Trophoblast cell (in vitro differentiated cells and primary cell): ENCODE results near the gene NUAK1.

Experiments
- DNase-seq, 2 donors: peaks; one replicate each; pipeline ENCODE4 v3.0.0-alpha.2; 2016
- H2AFZ ChIP-seq: 2 replicates; pipeline ENCODE4 v1.6.1; 2013; ENCODE audit warnings: low read length, moderate library complexity, mild to moderate bottlenecking; ENCODE audit not compliant: insufficient read depth, poor library complexity
- H2AK5ac ChIP-seq: 2 replicates; pipeline ENCODE4 v1.6.1; 2013; ENCODE audit warnings: mild to moderate bottlenecking, low read length
- H2BK120ac ChIP-seq: 2 replicates; pipeline ENCODE4 v1.6.1; 2013; ENCODE audit warnings: low read length, mild to moderate bottlenecking, moderate library complexity; ENCODE audit not compliant: insufficient read depth, poor library complexity
- H2BK12ac ChIP-seq: 2 replicates; pipeline ENCODE4 v1.6.1; 2013; ENCODE audit warnings: mild to moderate bottlenecking, low read length, moderate library complexity
- H2BK5ac ChIP-seq: 2 replicates; pipeline ENCODE4 v1.6.1; 2013; ENCODE audit warnings: low read length, low read depth, moderate library complexity, mild to moderate bottlenecking; ENCODE audit not compliant: poor library complexity
- H3K14ac ChIP-seq: 2 replicates; pipeline ENCODE4 v1.6.1; 2013; ENCODE audit warnings: mild to moderate bottlenecking, low read length
- H3K18ac ChIP-seq: 2 replicates; pipeline ENCODE4 v1.6.1; 2013; ENCODE audit warnings: mild to moderate bottlenecking, low read length
- H3K23ac ChIP-seq: 2 replicates; pipeline ENCODE4 v1.6.1; 2013; ENCODE audit warnings: low read length
- H3K27ac ChIP-seq: 2 replicates; pipeline ENCODE4 v1.5.1; 2013; ENCODE audit warnings: low read depth, mild to moderate bottlenecking, inconsistent platforms, low read length, moderate library complexity
- H3K27me3 ChIP-seq: 2 replicates; pipeline ENCODE4 v1.6.1; 2013; ENCODE audit warnings: inconsistent platforms, mild to moderate bottlenecking, low read length, moderate library complexity; ENCODE audit not compliant: insufficient read depth
- H3K36me3 ChIP-seq, 2 experiments: 1 replicate in 1 of 2; 2 replicates in 1 of 2; pipeline ENCODE4 v1.6.1; 2013; ENCODE audit warnings: low read length in 2 of 2, mild to moderate bottlenecking in 2 of 2, moderate library complexity in 1 of 2; ENCODE audit not compliant: insufficient read depth in 2 of 2, control insufficient read depth in 1 of 2
- H3K4ac ChIP-seq: 2 replicates; pipeline ENCODE4 v1.6.1; 2013; ENCODE audit warnings: low read depth, mild to moderate bottlenecking, low read length, moderate library complexity
- H3K4me1 ChIP-seq, 2 experiments: 1 replicate in 1 of 2; 2 replicates in 1 of 2; pipeline ENCODE4 v1.6.1; 2013; ENCODE audit warnings: low read length in 2 of 2, mild to moderate bottlenecking in 2 of 2, moderate library complexity in 1 of 2; ENCODE audit not compliant: insufficient read depth in 2 of 2, control insufficient read depth in 1 of 2
- H3K4me2 ChIP-seq: 2 replicates; pipeline ENCODE4 v1.6.1; 2013; ENCODE audit warnings: inconsistent platforms, mild to moderate bottlenecking, low read length, moderate library complexity
- H3K4me3 ChIP-seq: 2 replicates; pipeline ENCODE4 v1.5.1; 2013; ENCODE audit warnings: mild to moderate bottlenecking, low read depth, low read length, inconsistent platforms
- H3K79me1 ChIP-seq: one replicate; pipeline ENCODE4 v1.6.1; 2013; ENCODE audit warnings: low read length
- H3K79me2 ChIP-seq: 2 replicates; pipeline ENCODE4 v1.6.1; 2013; ENCODE audit warnings: low read length, mild to moderate bottlenecking; ENCODE audit not compliant: control insufficient read depth, insufficient read depth, poor library complexity
- H3K9ac ChIP-seq: 2 replicates; pipeline ENCODE4 v1.6.1; 2013; ENCODE audit warnings: mild to moderate bottlenecking, low read length
- H3K9me3 ChIP-seq: 2 replicates; pipeline ENCODE4 v1.6.1; 2013; ENCODE audit warnings: low read depth, mild to moderate bottlenecking, control low read depth, inconsistent platforms, low read length; ENCODE audit not compliant: insufficient read depth
- H4K12ac ChIP-seq: 2 replicates; pipeline ENCODE4 v1.6.1; 2013; ENCODE audit warnings: low read depth, mild to moderate bottlenecking, low read length, moderate library complexity
- H4K8ac ChIP-seq: 2 replicates; pipeline ENCODE4 v1.6.1; 2013; ENCODE audit warnings: low read depth, mild to moderate bottlenecking, low read length, moderate library complexity
- H4K91ac ChIP-seq: one replicate; pipeline ENCODE4 v1.6.1; 2013; ENCODE audit warnings: low read depth, mild to moderate bottlenecking, low read length, moderate library complexity
- WGBS: extraction: QIAGEN DNeasy Blood & Tissue Kit; methylation state at CpG from one replicate; pipeline ENCODE4 v1.1.7; 2013; ENCODE audit warnings: missing lambda C conversion rate; ENCODE audit not compliant: insufficient read length, insufficient coverage; ENCODE audit errors: extremely low coverage; 5-methylcytosine and 5-hydroxymethylcytosine counted together

Gene NUAK1

DNA sequence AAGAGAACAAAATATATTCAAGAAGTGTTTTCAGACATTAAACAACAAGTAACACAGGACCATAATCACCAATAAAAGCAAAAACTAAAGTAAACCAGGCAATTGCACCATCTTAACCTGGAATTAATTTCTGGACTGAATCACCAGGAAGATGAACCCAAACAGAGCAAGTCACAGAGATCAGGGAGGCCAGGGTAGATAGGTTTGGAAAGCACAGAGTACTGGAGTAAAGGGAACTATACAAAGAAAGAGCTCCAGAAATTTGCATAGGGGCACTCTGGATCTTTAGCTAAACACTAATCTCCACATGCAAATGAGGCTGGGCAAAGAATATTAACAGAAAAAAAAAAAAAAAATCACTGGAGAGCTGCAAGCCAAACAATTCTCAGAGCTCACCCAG is 84.7 kb downstream of the NUAK1 start:
- no peaks in the 10 kb centered on the region for H3K27me3 ChIP-seq
- no peaks in the 10 kb centered on the region for H3K36me3 ChIP-seq
- no peak overlapping the region for H2AK5ac ChIP-seq
- no peak overlapping the region for H4K91ac ChIP-seq
- H2AFZ ChIP-seq = no peak overlapping the region
- H3K27ac ChIP-seq = no peak overlapping the region
- no peak overlapping the region for H2BK5ac ChIP-seq
- H3K9me3 ChIP-seq = no peaks in the 10 kb centered on the region
- no peak overlapping the region for H4K8ac ChIP-seq
- no peak overlapping the region for H3K9ac ChIP-seq
- no peaks in the 10 kb centered on the region for H3K79me2 ChIP-seq
- H3K23ac ChIP-seq = no peak overlapping the region
- no peak overlapping the region for H4K12ac ChIP-seq
- H3K4ac ChIP-seq = no peak overlapping the region
- peaks cover 2% of the 10 kb centered on the region for H3K79me1 ChIP-seq
- H3K14ac ChIP-seq = no peak overlapping the region
- H2BK120ac ChIP-seq = no peak overlapping the region
- H3K4me3 ChIP-seq = no peak overlapping the region
- H3K18ac ChIP-seq = no peak overlapping the region
- H3K4me1 ChIP-seq = peaks cover 4 to 7% of the 10 kb centered on the region in 2 experiments
- no peak for DNase-seq
- no peak overlapping the region for H3K4me2 ChIP-seq
- H2BK12ac ChIP-seq = no peak overlapping the region

DNA sequence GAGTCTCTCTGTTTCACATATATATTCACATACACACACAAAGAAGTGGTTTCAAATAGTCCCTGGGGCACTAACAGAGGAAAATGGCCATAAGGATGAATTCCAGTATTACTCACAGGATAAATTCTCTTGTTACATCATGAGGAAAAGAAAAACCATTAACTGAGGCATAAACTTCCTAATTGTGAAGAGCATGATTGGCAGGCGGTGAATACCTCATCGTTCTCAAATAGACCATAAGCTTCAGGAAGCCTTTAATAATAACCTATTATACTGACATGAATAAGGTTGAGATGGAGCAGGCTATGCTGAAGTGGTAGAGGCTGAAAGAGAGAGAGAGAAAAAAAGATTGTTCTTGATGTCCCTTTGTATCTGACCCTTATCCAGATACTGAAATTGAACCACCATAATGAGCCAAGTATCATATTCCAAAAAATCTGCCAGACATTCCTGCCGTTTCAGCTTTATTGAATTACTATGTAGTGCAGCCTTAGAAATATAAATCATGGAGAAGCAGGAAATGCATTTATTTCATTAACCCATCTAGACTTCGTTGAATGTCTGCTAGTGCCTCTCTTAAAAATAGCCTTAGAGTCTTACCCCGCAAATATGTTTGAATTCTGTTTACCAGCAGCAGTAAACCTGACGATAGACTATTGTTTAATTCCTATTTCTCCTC is 86.8 kb downstream of the NUAK1 start:
- Histone ChIP-seq H3K4me3 (no peak overlapping the region), H3K79me1 (peaks cover 8% of the 10 kb centered on the region), H3K27ac (no peak overlapping the region), H3K9me3 (no peaks in the 10 kb centered on the region), H4K8ac (no peak overlapping the region), H3K18ac (no peak overlapping the region), H3K79me2 (no peaks in the 10 kb centered on the region), H2BK12ac (no peak overlapping the region), H3K4ac (no peak overlapping the region), H3K23ac (no peak overlapping the region), H3K27me3 (no peaks in the 10 kb centered on the region), H3K4me1 (peaks cover 3% of the 10 kb centered on the region in 2 experiments), H4K91ac (no peak overlapping the region), H2BK120ac (no peak overlapping the region), H3K9ac (no peak overlapping the region), H3K4me2 (no peak overlapping the region), H2AK5ac (no peak overlapping the region), H4K12ac (no peak overlapping the region), H3K14ac (no peak overlapping the region), H2AFZ (no peak overlapping the region), H3K36me3 (no peaks in the 10 kb centered on the region), H2BK5ac (no peak overlapping the region)
- DNase-seq = peak in 1 of 2 donors; percentile 51
- no CpG with 5 or more reads among the region's 6 CpGs for WGBS

- no peak overlapping the region for H4K8ac ChIP-seq
- H3K4ac ChIP-seq = no peak overlapping the region
- H3K23ac ChIP-seq = no peak overlapping the region
- H3K27ac ChIP-seq = no peak overlapping the region
- no peaks in the 10 kb centered on the region for H3K79me2 ChIP-seq
- no peak overlapping the region for H3K4me2 ChIP-seq
- no peak overlapping the region for H2AK5ac ChIP-seq
- no peak overlapping the region for H2AFZ ChIP-seq
- no peak overlapping the region for H3K18ac ChIP-seq
- peaks cover 11% of the 10 kb centered on the region for H3K79me1 ChIP-seq
- no peaks in the 10 kb centered on the region for H3K9me3 ChIP-seq
- no CpG with 5 or more reads among the region's 5 CpGs for WGBS
- H3K4me1 ChIP-seq = peaks cover 3 to 9% of the 10 kb centered on the region in 2 experiments
- H3K36me3 ChIP-seq = no peaks in the 10 kb centered on the region
- H4K12ac ChIP-seq = no peak overlapping the region
- DNase-seq = no peak
- H2BK5ac ChIP-seq = no peak overlapping the region
- H2BK12ac ChIP-seq = no peak overlapping the region
- H3K27me3 ChIP-seq = no peaks in the 10 kb centered on the region
- no peak overlapping the region for H2BK120ac ChIP-seq
- H4K91ac ChIP-seq = no peak overlapping the region
- no peak overlapping the region for H3K9ac ChIP-seq
- no peak overlapping the region for H3K14ac ChIP-seq
- H3K4me3 ChIP-seq = no peak overlapping the region
Measured at GRCh38 chr12:106049546-106049945, 89.2 kb downstream of the NUAK1 start.

DNA sequence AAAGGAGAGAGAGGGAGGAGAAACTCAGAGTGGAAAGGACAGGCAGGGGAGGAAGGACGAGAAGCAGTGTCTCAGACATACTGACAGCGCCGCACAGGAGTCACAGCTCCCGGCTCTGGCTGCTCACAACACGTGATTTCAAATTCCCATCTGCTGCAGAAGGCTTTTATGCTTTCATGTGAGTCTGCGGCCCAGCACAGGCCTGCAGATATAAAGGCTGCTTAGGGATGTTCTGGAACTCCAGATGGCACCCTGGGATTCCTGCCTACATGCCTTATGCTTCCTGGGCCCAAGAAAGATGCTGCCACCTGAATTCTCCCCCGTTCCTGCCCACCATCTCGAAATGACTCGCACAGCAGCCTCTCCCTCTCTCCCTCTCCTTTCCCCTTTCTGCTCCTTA is 89.6 kb downstream of the NUAK1 start:
- Histone ChIP-seq H4K12ac (no peak overlapping the region), H2BK12ac (no peak overlapping the region), H2BK5ac (no peak overlapping the region), H3K27ac (no peak overlapping the region), H3K36me3 (no peaks in the 10 kb centered on the region), H3K9me3 (no peaks in the 10 kb centered on the region), H3K18ac (no peak overlapping the region), H4K8ac (no peak overlapping the region), H3K23ac (no peak overlapping the region), H4K91ac (no peak overlapping the region), H3K4me3 (no peak overlapping the region), H2BK120ac (no peak overlapping the region), H3K4ac (no peak overlapping the region), H2AFZ (no peak overlapping the region), H3K14ac (no peak overlapping the region), H3K4me1 (peaks cover 3 to 9% of the 10 kb centered on the region in 2 experiments), H3K9ac (no peak overlapping the region), H3K79me2 (no peaks in the 10 kb centered on the region), H3K4me2 (no peak overlapping the region), H2AK5ac (no peak overlapping the region), H3K27me3 (no peaks in the 10 kb centered on the region), H3K79me1 (peaks cover 11% of the 10 kb centered on the region)
- no peak for DNase-seq
- WGBS = no CpG with 5 or more reads among the region's 9 CpGs
